ENCODE measurements around the gene AMOT. TPM values are rescaled to one million over a fixed set of nuclear protein-coding genes. Genes with fewer than 3 reads are reported as not detected.

AMOT gene
- total RNA-seq, 4 donors from 2014 or later: 2.5 to 9.3 (median 7.1) TPM

- no peaks in the 10 kb centered on the region for H3K36me3 ChIP-seq
- DNase-seq: no peak
- WGBS, 2 donors: 67 to 100% methylated on average over 1 to 2 of the region's 2 CpGs
- intact Hi-C loops (cut with DNase I): no loop called here
- H3K4me1 ChIP-seq: peaks cover 0 to 35% (median 0%) of the 10 kb centered on the region in 3 donors
- H3K9me3 ChIP-seq: no peaks in the 10 kb centered on the region
- TF ChIP-seq POLR2A (IDR thresholded peaks at IDR 0.05): no peak
- H3K27ac ChIP-seq: no peak overlapping the region
- H3K4me3 ChIP-seq: no peak overlapping the region
- no peaks in the 10 kb centered on the region for H3K27me3 ChIP-seq
Observed at GRCh38 chrX:112816908-112817307, 23.7 kb downstream of the AMOT start.

- intact Hi-C loops (cut with DNase I): no loop called here
- WGBS, 2 donors: 73% methylated on average over 2 of the region's 2 CpGs; no CpG with 5 or more reads in 1 of the 2 donors
- Histone ChIP-seq H3K9me3 (no peaks in the 10 kb centered on the region), H3K36me3 (no peaks in the 10 kb centered on the region), H3K27ac (no peak overlapping the region), H3K4me1 (peaks cover 0 to 21% (median 0%) of the 10 kb centered on the region in 3 donors), H3K4me3 (no peak overlapping the region), H3K27me3 (no peaks in the 10 kb centered on the region)
- no peak for TF ChIP-seq POLR2A (IDR thresholded peaks at IDR 0.05)
- TF ChIP-seq, protein P1, sequence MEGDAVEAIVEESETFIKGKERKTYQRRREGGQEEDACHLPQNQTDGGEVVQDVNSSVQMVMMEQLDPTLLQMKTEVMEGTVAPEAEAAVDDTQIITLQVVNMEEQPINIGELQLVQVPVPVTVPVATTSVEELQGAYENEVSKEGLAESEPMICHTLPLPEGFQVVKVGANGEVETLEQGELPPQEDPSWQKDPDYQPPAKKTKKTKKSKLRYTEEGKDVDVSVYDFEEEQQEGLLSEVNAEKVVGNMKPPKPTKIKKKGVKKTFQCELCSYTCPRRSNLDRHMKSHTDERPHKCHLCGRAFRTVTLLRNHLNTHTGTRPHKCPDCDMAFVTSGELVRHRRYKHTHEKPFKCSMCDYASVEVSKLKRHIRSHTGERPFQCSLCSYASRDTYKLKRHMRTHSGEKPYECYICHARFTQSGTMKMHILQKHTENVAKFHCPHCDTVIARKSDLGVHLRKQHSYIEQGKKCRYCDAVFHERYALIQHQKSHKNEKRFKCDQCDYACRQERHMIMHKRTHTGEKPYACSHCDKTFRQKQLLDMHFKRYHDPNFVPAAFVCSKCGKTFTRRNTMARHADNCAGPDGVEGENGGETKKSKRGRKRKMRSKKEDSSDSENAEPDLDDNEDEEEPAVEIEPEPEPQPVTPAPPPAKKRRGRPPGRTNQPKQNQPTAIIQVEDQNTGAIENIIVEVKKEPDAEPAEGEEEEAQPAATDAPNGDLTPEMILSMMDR (IDR thresholded peaks at IDR 0.05): no peak
- DNase-seq: no peak
Observed at GRCh38 chrX:112814496-112814895, 26.1 kb downstream of the AMOT start.

DNA sequence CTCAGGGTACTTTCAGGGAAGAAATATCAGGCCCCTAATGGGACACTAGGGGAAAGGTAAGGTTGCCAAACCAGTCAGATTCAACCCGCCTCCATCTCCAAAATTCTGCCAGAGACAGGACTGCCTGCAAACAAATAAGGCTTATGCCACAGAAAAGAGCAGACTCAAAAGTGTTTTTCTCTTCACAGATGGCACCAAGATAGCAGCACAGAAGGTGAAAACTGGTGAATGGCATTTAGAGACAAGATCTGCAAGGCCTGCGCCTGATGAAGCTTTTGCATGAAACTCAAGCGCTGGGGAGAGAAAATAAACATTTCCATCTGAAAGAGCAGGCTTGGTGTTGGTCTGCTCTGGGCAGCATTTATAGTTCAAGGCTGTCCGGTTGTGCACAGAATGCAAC, 27.9 kb downstream of the AMOT start:
- no peak for DNase-seq
- H3K4me3 ChIP-seq: no peak overlapping the region
- peaks cover 0 to 4% (median 0%) of the 10 kb centered on the region in 3 donors for H3K4me1 ChIP-seq
- WGBS, 2 donors: 87 to 100% methylated on average over 2 to 4 of the region's 4 CpGs
- intact Hi-C loops (cut with DNase I): no loop called here
- no peak overlapping the region for H3K27ac ChIP-seq
- no peaks in the 10 kb centered on the region for H3K9me3 ChIP-seq
- no peak for TF ChIP-seq POLR2A (IDR thresholded peaks at IDR 0.05)
- TF ChIP-seq, protein P1 (IDR thresholded peaks at IDR 0.05): no peak
- H3K27me3 ChIP-seq: no peaks in the 10 kb centered on the region
- no peaks in the 10 kb centered on the region for H3K36me3 ChIP-seq

DNA sequence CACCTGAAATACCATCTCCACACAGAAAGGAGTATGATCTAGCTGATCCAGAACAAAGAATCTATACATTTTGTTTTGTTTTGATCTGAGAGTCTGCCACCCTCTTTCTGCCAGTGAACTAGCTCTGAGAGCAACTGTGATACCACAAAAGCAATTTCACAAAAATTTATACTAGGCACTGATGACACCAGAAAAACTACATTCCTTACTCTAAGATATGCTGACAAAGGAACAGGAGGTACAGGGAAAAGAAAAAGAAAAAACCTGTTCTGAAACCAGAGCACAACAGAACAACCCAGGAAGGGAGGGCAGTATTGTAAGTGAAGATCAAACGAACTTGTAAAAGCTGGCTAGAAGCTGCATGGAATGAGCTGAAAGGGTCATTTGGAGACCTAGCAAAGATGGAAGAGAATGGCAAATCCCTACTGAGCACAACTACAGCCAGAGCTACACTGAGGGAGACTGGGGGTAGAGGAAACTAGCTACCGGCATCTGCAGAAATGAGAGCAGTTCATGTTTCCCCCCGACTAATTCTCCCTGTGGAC, 31.9 kb downstream of the AMOT start:
- WGBS, 2 donors: 68 to 70% methylated on average over 3 of the region's 3 CpGs
- peaks cover 0 to 4% (median 0%) of the 10 kb centered on the region in 3 donors for H3K4me1 ChIP-seq
- no peaks in the 10 kb centered on the region for H3K36me3 ChIP-seq
- H3K9me3 ChIP-seq: no peaks in the 10 kb centered on the region
- TF ChIP-seq POLR2A (IDR thresholded peaks at IDR 0.05): no peak
- TF ChIP-seq, protein P1 (IDR thresholded peaks at IDR 0.05): no peak
- H3K27ac ChIP-seq: peak overlapping the region in 1 of 4 donors; percentile 17
- no peak overlapping the region for H3K4me3 ChIP-seq
- no peak for DNase-seq
- H3K27me3 ChIP-seq: no peaks in the 10 kb centered on the region
- intact Hi-C loops (cut with DNase I): no loop called here

GRCh38 chrX:112808007-112808406, 32.6 kb downstream of the AMOT start:
- H3K4me1 ChIP-seq: peaks cover 0 to 4% (median 0%) of the 10 kb centered on the region in 3 donors
- no peaks in the 10 kb centered on the region for H3K36me3 ChIP-seq
- H3K27me3 ChIP-seq: no peaks in the 10 kb centered on the region
- WGBS, 2 donors: 47 to 71% methylated on average over 4 of the region's 4 CpGs
- H3K27ac ChIP-seq: peak overlapping the region in 1 of 4 donors; percentile 17
- intact Hi-C loops (cut with DNase I): no loop called here
- H3K9me3 ChIP-seq: no peaks in the 10 kb centered on the region
- DNase-seq: no peak
- no peak overlapping the region for H3K4me3 ChIP-seq
- TF ChIP-seq POLR2A (IDR thresholded peaks at IDR 0.05): no peak
- TF ChIP-seq, protein P1 (IDR thresholded peaks at IDR 0.05): no peak

GRCh38 chrX:112803060-112803459, 37.6 kb downstream of the AMOT start:
- H3K36me3 ChIP-seq: no peaks in the 10 kb centered on the region
- WGBS, 2 donors: 75 to 87% methylated on average over 1 to 3 of the region's 3 CpGs
- no peak for TF ChIP-seq POLR2A (IDR thresholded peaks at IDR 0.05)
- TF ChIP-seq, protein P1 (IDR thresholded peaks at IDR 0.05): no peak
- H3K9me3 ChIP-seq: no peaks in the 10 kb centered on the region
- H3K4me1 ChIP-seq: no peaks in the 10 kb centered on the region
- H3K27ac ChIP-seq: no peak overlapping the region
- DNase-seq: no peak
- intact Hi-C loops (cut with DNase I): no loop called here
- peaks cover 0 to 5% (median 0%) of the 10 kb centered on the region in 4 donors for H3K27me3 ChIP-seq
- H3K4me3 ChIP-seq: no peak overlapping the region
